ENCODE results near the gene FCN1. TPM values are rescaled to one million over a fixed set of nuclear protein-coding genes. Genes with fewer than 3 reads are reported as not detected.

Gene FCN1
- total RNA-seq, 1 donor from 2014 or later: not detected

DNA sequence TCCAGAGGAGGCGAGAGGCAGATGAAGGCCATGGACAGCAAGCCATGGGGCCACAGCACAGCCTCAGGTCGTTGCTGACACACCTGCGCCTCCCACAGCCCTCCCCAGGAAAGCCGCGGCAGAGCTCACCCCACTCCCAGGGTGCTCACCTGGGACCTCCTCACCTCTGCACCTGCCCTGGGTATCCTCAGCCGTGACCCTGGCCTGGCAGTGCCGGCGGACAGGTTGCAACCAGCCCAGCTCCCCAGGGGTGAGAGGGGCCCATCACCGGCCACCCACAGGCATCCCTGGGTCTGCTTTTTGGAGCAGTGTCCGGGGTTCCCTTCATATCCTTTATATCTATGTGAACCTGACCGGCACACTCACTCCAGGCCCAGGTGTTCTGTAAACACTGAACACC lies 30.4 kb upstream of the FCN1 start:
- TF ChIP-seq, protein P1, sequence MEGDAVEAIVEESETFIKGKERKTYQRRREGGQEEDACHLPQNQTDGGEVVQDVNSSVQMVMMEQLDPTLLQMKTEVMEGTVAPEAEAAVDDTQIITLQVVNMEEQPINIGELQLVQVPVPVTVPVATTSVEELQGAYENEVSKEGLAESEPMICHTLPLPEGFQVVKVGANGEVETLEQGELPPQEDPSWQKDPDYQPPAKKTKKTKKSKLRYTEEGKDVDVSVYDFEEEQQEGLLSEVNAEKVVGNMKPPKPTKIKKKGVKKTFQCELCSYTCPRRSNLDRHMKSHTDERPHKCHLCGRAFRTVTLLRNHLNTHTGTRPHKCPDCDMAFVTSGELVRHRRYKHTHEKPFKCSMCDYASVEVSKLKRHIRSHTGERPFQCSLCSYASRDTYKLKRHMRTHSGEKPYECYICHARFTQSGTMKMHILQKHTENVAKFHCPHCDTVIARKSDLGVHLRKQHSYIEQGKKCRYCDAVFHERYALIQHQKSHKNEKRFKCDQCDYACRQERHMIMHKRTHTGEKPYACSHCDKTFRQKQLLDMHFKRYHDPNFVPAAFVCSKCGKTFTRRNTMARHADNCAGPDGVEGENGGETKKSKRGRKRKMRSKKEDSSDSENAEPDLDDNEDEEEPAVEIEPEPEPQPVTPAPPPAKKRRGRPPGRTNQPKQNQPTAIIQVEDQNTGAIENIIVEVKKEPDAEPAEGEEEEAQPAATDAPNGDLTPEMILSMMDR (IDR thresholded peaks at IDR 0.05; ENCODE audit: unreplicated experiment): no peak
- no peak overlapping the region for H3K4me3 Mint-ChIP-seq (ENCODE audit: unreplicated experiment)
- DNase-seq (ENCODE audit: low spot score): no peak
- H3K27me3 Mint-ChIP-seq (ENCODE audit: unreplicated experiment): peaks cover 2% of the 10 kb centered on the region
- H3K36me3 Mint-ChIP-seq (ENCODE audit: low read depth, unreplicated experiment): no peaks in the 10 kb centered on the region
- H3K4me1 Mint-ChIP-seq (ENCODE audit: unreplicated experiment): no peaks in the 10 kb centered on the region
- H3K27ac Mint-ChIP-seq (ENCODE audit: unreplicated experiment): no peak overlapping the region
- H3K9me3 Mint-ChIP-seq (ENCODE audit: unreplicated experiment): no peaks in the 10 kb centered on the region

DNA sequence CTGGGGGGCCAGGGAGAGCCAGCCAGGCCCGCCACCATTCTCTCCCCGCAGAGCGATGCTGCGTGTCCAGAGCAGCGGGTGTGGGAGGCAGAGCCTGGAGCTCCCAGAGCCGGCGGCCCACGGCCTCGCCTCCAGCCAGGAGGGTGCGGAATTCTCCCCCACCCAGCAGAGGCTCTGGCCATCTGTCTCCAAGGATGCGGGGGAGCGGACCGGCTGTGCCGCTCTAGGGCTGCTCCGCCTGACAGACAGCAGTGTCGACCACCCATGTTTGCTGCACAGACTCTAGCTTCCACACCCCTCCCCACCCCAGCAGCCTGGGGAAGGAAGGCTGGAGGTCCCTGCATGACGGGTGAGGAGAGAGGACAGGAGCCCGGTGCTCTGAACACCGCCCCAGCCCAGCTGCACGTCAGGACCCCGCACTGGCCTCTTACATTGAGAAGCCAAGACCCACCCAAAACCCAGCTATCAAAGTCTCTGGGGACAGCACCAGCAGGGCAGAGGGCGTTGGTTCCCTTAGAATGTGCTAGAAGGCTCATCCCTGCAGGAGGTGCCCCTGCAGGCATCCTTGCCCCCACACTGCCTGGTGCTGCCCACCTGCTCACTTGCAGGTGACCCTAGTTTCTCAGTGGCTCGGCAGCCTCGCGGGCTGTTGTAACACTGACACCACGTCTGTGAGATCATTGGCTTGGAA lies 29.7 kb upstream of the FCN1 start:
- Mint-ChIP-seq H3K36me3 (ENCODE audit: low read depth, unreplicated experiment) (no peaks in the 10 kb centered on the region), H3K4me1 (ENCODE audit: unreplicated experiment) (no peaks in the 10 kb centered on the region), H3K4me3 (ENCODE audit: unreplicated experiment) (no peak overlapping the region), H3K9me3 (ENCODE audit: unreplicated experiment) (no peaks in the 10 kb centered on the region), H3K27me3 (ENCODE audit: unreplicated experiment) (peaks cover 4% of the 10 kb centered on the region), H3K27ac (ENCODE audit: unreplicated experiment) (no peak overlapping the region)
- DNase-seq (ENCODE audit: low spot score): no peak
- TF ChIP-seq, protein P1 (IDR thresholded peaks at IDR 0.05; ENCODE audit: unreplicated experiment): no peak

DNA sequence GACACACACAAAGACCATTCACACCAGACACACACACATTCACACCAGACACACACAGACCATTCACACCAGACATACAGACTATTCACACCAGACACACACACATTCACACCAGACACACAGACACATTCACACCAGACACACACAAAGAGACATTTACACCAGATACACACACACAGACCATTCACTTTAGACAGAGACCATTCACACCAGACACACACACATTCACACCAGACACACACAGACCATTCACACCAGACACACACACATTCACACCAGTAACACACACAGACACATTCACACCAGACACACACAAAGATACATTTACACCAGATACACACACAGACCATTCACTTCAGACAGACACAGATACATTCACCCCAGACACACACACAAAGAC lies 29.0 kb upstream of the FCN1 start:
- Mint-ChIP-seq H3K9me3 (ENCODE audit: unreplicated experiment) (no peaks in the 10 kb centered on the region), H3K27me3 (ENCODE audit: unreplicated experiment) (peaks cover 6% of the 10 kb centered on the region), H3K4me3 (ENCODE audit: unreplicated experiment) (no peak overlapping the region), H3K4me1 (ENCODE audit: unreplicated experiment) (no peaks in the 10 kb centered on the region), H3K36me3 (ENCODE audit: low read depth, unreplicated experiment) (no peaks in the 10 kb centered on the region), H3K27ac (ENCODE audit: unreplicated experiment) (no peak overlapping the region)
- no peak for DNase-seq (ENCODE audit: low spot score)
- TF ChIP-seq, protein P1 (IDR thresholded peaks at IDR 0.05; ENCODE audit: unreplicated experiment): no peak

DNA sequence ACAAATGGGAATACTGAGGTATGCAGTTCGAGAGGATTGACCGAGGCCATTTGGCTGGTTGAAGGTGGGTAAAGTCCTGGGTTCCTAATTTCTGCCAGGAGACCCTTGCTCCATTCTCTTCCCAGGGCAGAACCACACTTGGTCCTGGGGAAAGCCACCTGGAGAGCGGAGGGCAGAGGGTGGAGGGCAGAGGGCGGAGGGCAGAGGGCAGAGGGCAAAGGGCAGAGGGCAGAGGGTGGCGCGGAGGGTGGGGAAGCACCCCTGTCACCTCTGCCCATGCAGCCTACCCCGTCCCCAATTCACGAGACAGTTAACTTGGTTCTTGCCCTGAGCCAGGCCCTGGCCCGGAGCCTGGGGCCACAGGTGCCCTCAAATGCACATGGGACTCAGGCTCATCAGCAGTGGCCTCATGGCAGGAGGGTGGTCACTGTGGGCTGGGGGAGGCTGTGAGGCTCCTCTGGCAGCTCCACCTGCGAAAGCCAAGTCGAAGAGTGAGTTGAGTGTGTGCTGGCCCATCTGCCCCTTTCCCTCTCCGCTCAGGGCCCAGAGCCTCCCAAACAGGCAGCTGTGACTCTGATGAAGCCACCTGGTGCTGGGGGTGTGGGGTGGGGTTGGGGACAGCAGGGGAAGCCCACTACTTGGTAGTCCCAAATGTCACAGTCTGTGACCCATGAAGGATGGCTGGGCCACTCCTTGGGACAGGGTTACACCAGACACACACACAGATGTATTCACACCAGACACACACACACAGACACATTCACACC lies 28.0 kb upstream of the FCN1 start:
- no peaks in the 10 kb centered on the region for H3K4me1 Mint-ChIP-seq (ENCODE audit: unreplicated experiment)
- no peak overlapping the region for H3K4me3 Mint-ChIP-seq (ENCODE audit: unreplicated experiment)
- H3K36me3 Mint-ChIP-seq (ENCODE audit: low read depth, unreplicated experiment): no peaks in the 10 kb centered on the region
- H3K9me3 Mint-ChIP-seq (ENCODE audit: unreplicated experiment): no peaks in the 10 kb centered on the region
- TF ChIP-seq, protein P1 (IDR thresholded peaks at IDR 0.05; ENCODE audit: unreplicated experiment): no peak
- peaks cover 7% of the 10 kb centered on the region for H3K27me3 Mint-ChIP-seq (ENCODE audit: unreplicated experiment)
- DNase-seq (ENCODE audit: low spot score): no peak
- no peak overlapping the region for H3K27ac Mint-ChIP-seq (ENCODE audit: unreplicated experiment)

DNA sequence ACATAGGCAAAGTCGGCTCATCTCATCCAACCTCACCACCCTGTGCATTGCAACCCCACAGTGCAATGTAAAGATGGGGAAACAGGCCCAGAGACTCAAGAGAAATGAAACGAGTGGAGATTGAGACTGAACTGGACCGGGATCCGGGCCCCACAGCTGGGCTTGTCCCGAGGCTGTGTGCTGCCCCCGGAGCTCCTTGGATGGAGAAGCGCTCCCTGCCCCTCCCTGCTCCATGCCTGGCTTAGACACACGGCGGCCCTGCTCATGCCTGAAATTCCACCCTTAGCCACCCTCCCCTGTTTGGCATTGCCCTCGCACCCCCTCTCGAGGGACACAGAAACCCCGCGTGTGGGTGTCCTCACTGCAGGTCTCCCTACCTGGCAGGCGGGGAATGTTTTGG lies 27.2 kb upstream of the FCN1 start:
- H3K4me3 Mint-ChIP-seq (ENCODE audit: unreplicated experiment): no peak overlapping the region
- H3K4me1 Mint-ChIP-seq (ENCODE audit: unreplicated experiment): no peaks in the 10 kb centered on the region
- no peaks in the 10 kb centered on the region for H3K9me3 Mint-ChIP-seq (ENCODE audit: unreplicated experiment)
- peaks cover 8% of the 10 kb centered on the region for H3K27me3 Mint-ChIP-seq (ENCODE audit: unreplicated experiment)
- TF ChIP-seq, protein P1 (IDR thresholded peaks at IDR 0.05; ENCODE audit: unreplicated experiment): no peak
- H3K36me3 Mint-ChIP-seq (ENCODE audit: low read depth, unreplicated experiment): no peaks in the 10 kb centered on the region
- DNase-seq (ENCODE audit: low spot score): no peak
- H3K27ac Mint-ChIP-seq (ENCODE audit: unreplicated experiment): no peak overlapping the region
